ENCODE results near the gene SEC62. TPM values are rescaled to one million over a fixed set of nuclear protein-coding genes. Genes with fewer than 3 reads are reported as not detected.

SEC62 gene
- total RNA-seq, 1 donor from 2014 or later, result 106 TPM

DNA sequence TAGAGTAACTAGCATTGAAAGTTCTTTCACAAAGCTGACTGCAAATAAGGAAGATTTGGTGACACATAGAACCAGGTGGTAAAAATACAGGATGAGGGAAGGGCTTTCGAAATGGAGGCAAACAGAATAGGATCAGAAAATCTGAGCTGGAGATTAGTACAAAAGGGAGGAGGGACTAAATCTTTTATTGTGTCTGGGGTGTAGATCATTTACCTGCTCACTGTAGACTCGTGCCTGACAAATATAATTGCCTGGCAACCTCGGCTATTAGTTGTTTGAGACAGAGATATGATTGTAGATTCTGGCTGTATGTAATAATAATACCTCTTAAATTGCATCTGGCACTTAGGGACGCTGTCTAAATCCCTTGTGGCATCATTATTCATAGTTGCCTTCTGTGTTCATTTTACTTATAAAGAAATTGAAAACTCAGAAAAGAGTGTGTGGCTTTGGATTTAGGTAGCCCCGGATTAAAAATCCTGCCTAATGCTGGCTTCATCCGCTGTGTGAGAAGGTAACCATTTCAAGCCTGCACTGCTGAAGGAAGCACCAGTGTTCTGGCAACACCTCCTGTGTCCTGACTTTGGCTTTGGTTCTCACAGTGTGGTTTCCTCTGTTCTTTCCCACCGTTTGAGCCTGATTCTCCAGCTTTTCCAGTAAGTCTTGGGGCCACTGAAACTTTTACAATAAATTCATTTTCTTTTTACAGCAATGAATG lies 46.2 kb downstream of the SEC62 start:
- DNase-seq (ENCODE audit: low read depth), result peak; percentile 16

DNA sequence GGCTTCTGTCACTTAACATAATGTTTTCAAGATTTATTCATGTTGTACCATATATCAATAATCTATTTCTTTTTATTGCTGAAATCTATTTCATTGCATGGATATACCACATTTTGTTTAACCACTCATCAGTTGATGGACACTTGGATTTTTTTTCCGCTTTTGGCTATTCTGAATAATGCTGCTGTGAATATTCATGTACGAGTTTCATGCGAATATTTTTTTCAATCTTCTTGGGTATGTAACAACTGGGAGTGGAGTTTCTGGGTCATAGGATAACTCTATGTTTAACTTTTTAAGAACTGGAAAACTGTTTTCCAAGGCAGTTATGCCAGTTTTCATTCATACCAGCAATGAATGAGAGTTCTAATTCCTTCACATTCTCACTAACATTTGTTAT lies 49.5 kb downstream of the SEC62 start:
- DNase-seq (ENCODE audit: low read depth), result no peak

DNA sequence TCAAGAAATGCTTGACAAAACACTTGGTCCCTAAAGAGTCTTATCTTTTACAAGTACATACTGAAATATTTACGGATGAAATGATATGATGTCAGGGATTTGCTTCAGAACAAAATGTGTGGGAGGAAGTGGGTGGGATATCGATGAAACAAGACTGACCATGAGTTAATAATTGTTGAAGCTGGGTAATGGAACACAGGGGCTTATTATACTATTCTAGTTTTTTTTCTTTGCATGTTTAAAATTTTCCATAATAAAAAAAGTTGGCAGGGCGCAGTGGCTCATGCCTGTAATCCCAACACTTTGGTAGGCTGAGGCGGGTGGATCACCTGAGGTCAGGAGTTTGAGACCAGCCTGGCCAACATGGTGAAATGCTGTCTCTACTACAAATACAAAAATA lies 52.7 kb downstream of the SEC62 start:
- DNase-seq (ENCODE audit: low read depth), result peak; percentile 62

DNA sequence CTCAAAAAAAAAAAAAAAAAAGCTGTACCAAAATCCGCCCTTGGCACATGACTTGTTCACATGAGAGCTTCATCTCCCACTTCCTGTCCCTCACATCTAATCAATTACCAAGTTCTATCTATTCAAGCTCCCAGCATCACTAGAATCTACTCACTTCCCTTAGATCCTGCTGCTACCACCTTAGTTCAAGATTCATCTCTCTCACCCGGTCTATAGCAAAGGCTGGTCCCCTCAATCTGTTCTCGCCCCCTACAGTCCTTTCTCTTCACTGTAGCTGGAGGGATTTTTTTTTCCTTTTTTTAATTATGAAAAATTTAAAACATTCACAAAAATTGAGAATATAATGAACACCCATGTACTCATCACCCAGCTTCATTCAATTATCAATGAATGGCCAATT lies 54.5 kb downstream of the SEC62 start:
- no peak for DNase-seq (ENCODE audit: low read depth)

GRCh38 chr3:170022336-170022735 lies 55.7 kb downstream of the SEC62 start:
- no peak for DNase-seq (ENCODE audit: low read depth)

DNA sequence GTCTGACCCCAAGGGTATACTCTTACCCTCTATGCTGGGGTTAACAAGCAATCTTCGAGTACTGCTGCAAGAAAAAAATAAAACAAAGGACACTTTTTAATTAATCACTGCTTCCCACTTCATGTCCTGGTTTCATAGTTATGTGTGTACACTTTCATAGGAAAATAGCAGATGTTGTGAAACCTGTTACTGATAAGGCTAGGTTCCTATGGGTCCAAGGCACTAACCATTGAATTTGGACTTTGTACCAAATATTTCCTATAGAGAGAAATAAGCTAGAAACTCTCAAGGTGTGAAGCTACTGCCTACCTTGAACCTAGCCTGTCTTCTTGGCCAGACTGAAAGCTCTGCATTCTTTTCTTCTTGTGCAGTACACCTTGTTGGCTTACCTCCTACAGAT lies 56.6 kb downstream of the SEC62 start:
- DNase-seq (ENCODE audit: low read depth), result no peak

DNA sequence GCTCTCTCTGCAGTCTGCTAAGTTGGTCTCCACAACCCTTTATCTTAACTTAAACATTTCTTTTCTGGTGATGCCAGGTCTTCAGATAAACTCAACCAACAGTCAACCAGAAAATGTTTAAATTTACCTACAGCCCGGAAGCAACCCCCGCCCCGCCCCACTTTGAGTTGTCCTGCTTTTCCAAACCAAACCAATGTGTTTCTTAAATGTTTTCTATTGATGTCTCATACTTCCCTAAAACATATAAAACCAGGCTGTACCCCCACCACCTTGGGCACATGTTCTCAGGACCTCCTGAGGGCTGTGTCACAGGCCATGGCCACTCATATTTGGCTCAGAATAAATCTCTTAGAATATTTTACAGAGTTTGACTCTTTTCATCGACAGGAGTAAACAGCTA lies 58.0 kb downstream of the SEC62 start:
- no peak for DNase-seq (ENCODE audit: low read depth)

DNA sequence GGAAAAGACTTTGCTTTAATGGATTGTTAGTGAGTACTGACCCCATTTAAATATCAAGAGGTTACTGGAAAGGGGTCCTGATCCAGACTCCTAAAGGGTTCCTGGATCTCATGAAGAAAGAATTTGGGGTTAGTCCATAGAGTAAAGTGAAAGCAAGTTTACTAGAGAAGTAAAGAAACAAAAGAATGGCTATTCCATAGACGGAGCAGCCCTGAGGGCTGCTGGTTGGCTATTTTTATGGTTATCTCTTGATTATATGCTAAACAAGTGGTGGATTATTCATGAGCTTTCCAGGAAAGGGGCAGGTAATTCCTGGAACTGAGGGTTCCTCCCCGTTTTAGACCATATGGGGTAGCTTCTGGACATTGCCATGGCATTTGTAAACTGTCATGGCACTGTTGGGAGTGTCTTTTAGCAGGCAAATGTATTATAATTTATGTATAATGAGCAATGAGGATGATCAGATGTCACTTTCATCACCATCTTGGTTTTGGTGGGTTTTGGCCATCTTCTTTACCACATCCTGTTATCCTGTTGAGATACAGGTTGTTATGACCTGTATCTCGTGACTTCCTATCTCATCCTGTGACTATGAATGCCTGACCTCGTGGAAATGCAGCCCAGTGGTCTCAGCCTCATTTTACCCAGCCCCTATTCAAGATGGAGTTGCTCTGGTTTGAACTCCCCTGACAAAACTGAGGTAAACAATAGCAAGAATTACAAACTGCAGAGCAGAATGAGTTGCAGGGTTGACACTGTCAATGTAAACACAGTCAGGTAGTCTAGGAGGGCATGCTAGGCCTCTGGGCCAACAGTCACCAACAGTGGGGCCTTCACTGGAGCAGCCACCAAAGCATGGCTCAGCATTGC lies 60.9 kb downstream of the SEC62 start:
- DNase-seq (ENCODE audit: low read depth), result no peak

DNA sequence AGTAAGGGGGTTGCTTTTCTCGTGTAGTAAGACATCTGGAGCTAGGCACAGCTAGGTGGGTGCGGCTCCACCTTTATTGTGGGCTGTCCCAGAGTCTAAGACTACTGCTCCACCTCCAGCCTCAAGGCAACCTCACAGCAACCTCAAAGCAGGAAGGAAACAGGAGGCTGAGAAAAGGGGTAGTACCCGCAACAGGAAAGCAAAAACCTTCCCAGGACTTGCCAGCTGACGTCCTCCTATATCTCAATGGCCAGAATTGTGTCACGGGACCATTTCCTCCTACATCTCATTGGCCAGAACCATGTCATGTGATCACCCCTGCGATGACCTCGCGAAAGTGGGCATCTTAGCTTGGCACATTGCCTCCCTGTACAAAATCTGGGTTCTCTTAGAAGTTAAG lies 66.9 kb downstream of the SEC62 start:
- DNase-seq (ENCODE audit: low read depth), result no peak

DNA sequence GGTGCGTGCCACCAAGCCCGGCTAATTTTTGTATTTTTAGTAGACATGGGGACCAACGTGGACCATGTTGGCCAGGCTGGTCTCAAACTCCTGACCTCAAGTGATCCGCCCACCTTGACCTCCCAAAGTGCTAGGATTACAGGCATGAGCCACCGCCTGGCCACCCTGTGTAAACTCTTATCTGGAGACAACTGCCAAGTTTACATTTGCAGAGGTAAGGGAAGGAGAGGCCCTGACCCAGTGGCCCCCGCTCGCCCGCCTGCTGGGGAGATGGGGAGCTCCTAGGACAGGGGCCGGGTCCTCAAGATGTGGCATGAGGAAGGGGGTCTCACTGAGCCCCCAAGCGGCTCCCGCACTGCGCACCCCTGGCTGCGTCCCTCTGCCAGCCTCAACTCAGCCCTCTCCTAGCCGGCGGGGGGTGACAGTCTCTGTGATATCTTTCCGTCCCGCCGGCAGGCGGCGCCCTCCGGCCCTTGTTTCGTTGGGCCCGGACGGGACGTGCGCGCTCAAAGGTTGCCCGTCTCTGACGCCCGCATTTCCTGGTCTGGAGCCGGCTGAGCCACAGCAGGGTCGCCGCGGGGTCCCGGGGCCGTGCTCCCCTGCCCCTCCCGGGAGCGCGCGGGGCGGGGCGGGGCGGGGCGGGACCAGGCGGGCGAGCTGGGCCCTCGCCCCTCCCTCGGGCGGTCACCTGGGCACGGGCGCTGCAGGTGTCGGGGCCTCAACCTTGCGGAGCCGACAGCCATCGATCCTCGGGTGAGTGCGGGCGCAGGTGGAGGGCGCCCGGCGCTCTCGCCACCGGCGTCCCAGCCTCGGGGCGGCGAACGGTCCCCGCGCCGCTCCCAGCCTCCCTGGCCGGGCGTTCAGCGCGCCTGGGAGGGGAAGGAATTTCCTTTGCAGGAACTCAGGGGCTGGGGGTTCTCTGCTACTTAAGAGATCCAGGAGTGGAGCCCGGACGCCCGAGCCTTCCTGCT lies 71.1 kb downstream of the SEC62 start, which contains the start of gene GPR160:
Gene GPR160 (plus strand): TSS at position 533 of the 971 bp plus-strand sequence. CDS start 45,978 bp downstream, outside the sequence.
- no peak for DNase-seq (ENCODE audit: low read depth)

GRCh38 chr3:170038434-170039110 lies 72.0 kb downstream of the SEC62 start:
- no peak for DNase-seq (ENCODE audit: low read depth)

DNA sequence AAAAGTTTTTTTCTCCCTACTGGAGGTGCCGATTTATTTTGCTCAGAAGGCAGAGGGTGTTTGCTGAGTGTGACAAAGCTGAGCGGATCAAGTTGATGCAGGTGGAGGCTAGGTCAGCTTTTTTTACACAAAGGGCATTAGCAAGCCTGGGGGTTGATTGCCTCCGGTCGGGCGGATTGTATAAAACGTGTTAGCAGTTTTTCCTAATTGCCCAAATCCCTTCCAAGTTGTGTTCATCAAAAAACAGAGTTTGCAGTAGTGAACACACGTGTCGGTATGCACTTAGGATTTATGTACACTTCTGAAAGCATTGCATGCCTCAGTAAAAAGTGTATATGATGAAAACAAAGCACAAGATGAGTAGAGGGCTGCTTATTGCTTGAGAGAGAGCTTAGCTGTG lies 73.8 kb downstream of the SEC62 start:
- DNase-seq (ENCODE audit: low read depth), result no peak

DNA sequence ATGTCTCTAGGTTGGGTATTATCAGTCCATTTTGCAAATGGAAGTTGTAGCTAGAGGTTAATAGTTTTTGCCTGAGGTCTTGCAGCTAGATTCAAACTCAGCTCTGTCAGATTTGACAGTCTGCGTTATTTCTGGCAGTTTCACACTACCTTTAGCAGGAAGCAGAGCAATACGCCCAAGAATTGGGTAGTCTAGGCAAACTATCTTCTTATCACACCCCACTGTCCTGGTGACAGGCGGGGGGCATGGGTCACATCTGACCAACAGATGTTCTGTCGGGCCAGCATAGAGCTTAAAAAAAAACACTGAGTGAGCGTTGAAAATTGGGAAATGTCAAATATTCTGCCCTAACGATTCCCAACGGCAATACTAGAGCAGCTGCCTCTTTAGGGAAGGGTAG lies 76.9 kb downstream of the SEC62 start:
- DNase-seq (ENCODE audit: low read depth), result no peak

- DNase-seq (ENCODE audit: low read depth), result no peak
Measured at GRCh38 chr3:170044271-170044670, 77.7 kb downstream of the SEC62 start.

DNA sequence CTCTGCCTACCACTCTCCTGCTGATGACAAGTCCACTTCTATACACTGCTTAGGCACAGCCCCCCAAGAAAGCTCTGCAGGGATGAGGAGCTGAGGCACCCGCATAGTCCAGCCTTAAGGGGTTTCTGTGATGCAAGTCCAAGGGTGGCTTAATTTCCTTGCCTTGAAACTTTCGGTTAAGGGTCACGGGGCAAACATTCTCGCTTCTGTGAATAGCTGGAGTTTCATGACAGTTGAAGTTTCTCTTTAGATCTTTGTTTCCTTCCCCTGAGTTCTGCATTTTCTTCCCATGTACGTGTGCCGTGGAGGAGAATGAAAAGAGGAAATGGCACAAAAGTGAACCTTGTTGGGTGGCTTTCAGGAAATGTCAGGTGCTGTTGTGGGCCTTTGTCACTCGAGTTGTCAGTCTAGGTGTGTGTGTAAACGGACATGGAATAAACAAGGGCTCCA lies 78.2 kb downstream of the SEC62 start:
- DNase-seq (ENCODE audit: low read depth), result no peak

- DNase-seq (ENCODE audit: low read depth), result no peak
Measured at GRCh38 chr3:170046269-170047132, 79.9 kb downstream of the SEC62 start.

DNA sequence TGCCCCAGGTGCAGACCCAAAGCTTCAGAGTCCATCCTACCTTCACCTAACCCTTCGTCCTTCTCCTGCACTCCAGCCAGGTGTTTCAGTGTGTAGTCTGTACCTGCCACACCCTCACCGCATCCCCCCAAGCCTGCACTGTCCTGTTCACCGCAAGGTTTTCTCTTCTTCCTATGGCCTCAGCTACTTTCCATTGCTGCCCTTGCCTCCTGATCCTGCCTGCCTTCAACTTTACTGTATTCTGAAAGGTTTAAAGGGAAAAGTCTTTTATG lies 80.5 kb downstream of the SEC62 start:
- no peak for DNase-seq (ENCODE audit: low read depth)

All from renal cortical epithelial cell (primary cell).